Spleen (tissue), 7 donors: ENCODE data around the gene WDFY4.

ENCODE experiments used
- CTCF ChIP-seq, 11 experiments: fragments of 200-600 bp in 7 of 11; fragments of 450-650 bp in 4 of 11; sonication (generic) in 4 of 11; IDR thresholded peaks in 8 of 11; conservative IDR thresholded peaks in 3 of 11; 1 replicate in 7 of 11; 2 replicates in 4 of 11; pipeline versions ENCODE4 v1.4.0 to v1.8.0; 2016 to 2021; ENCODE audit warnings: antibody characterized with exemption in 11 of 11, inconsistent platforms in 4 of 11, mild to moderate bottlenecking in 1 of 11
- POLR2A ChIP-seq, 3 donors: fragments of 450-650 bp; IDR thresholded peaks; one replicate each; pipeline ENCODE4 v1.5.1; 2017; ENCODE audit warnings: antibody characterized with exemption in 3 of 3, mild to moderate bottlenecking in 1 of 3
- POLR2AphosphoS5 ChIP-seq, 3 donors: sonication (generic); formaldehyde crosslinking; IDR thresholded peaks; one replicate each; pipeline ENCODE4 v1.5.1; 2017; ENCODE audit warnings: antibody characterized with exemption in 3 of 3
- donor health status: DM: no; HTN: no; CAD: no; lungs with moderate emphysema.
- donor health status: DM: no; HTN: no; CAD: no.
- donor health status: DM: no; HTN: no; CAD: no.

GRCh38 chr10:48750019-48750418 lies 65.3 kb downstream of the WDFY4 start:
- TF ChIP-seq CTCF (IDR thresholded peaks at IDR 0.05 in 8 of 11, conservative IDR thresholded peaks at IDR 0.05 in 3 of 11) (no peak), POLR2A (IDR thresholded peaks at IDR 0.05) (no peak), POLR2AphosphoS5 (IDR thresholded peaks at IDR 0.05) (peak in 1 of 3 donors; percentile 60)
